C1 segment of cervical spinal cord (tissue), 14 donors: ENCODE data around the gene MAML2.

Source experiments
- DNase-seq, 14 donors: peaks; one replicate each; lab custom pipeline; 2025; lab: John Stamatoyannopoulos, UW

Gene MAML2

GRCh38 chr11:96213500-96213899 is 129.5 kb downstream of the MAML2 start:
- DNase-seq, result no peak

GRCh38 chr11:96211436-96211835 is 131.6 kb downstream of the MAML2 start:
- DNase-seq, result no peak

GRCh38 chr11:96207459-96208449 is 135.2 kb downstream of the MAML2 start:
- no peak for DNase-seq

- no peak for DNase-seq
Observed at GRCh38 chr11:96206955-96207354, 136.0 kb downstream of the MAML2 start.

- peak in 1 of 14 donors; percentile 90 for DNase-seq
Observed at GRCh38 chr11:96205460-96205809, 137.6 kb downstream of the MAML2 start.

- peak in 1 of 14 donors; percentile 81 for DNase-seq
Observed at GRCh38 chr11:96204721-96205459, 138.1 kb downstream of the MAML2 start.

- no peak for DNase-seq
Observed at GRCh38 chr11:96204366-96204659, 138.7 kb downstream of the MAML2 start.

GRCh38 chr11:96203567-96204365 is 139.2 kb downstream of the MAML2 start:
- no peak for DNase-seq

- DNase-seq, result no peak
Observed at GRCh38 chr11:96200243-96200642, 142.8 kb downstream of the MAML2 start.

GRCh38 chr11:96199563-96200025 is 143.4 kb downstream of the MAML2 start:
- DNase-seq, result no peak

GRCh38 chr11:96197801-96198701 is 144.9 kb downstream of the MAML2 start:
- DNase-seq, result no peak

GRCh38 chr11:96197103-96197502 is 145.9 kb downstream of the MAML2 start:
- peak in 2 of 14 donors; percentile 7 to 29 for DNase-seq

GRCh38 chr11:96196181-96196662 is 146.8 kb downstream of the MAML2 start:
- peak in 1 of 14 donors; percentile 24 for DNase-seq

GRCh38 chr11:96195671-96196070 is 147.3 kb downstream of the MAML2 start:
- no peak for DNase-seq

- DNase-seq, result no peak
Observed at GRCh38 chr11:96194581-96195374, 148.2 kb downstream of the MAML2 start.

- DNase-seq, result no peak
Observed at GRCh38 chr11:96193745-96194443, 149.1 kb downstream of the MAML2 start.

- DNase-seq, result no peak
Observed at GRCh38 chr11:96191752-96192151, 151.2 kb downstream of the MAML2 start.

GRCh38 chr11:96189351-96189750 is 153.6 kb downstream of the MAML2 start:
- no peak for DNase-seq
